HCT116 (cell line): ENCODE data around the gene POR. TPM values are rescaled to one million over a fixed set of nuclear protein-coding genes. Genes with fewer than 3 reads are reported as not detected.

Source experiments
- ATAC-seq: fragments of 200-7000 bp; cut with Tn5 transposase; 2 replicates; pipeline ENCODE4 v1.9.1; 2020; ENCODE audit warnings: mild to moderate bottlenecking, moderate library complexity
- BruUV-seq: library from RNA; stranded (reverse); fragments of 400-500 nt; replicated peaks from 2 replicates; lab custom pipeline; 2021; lab: Mats Ljungman, UMichigan
- CTCF ChIA-PET: fragments of 300-600 bp; sonication (Branson Sonifier 250); formaldehyde crosslinking; loops from one replicate; lab custom pipeline; 2021; ENCODE audit warnings: antibody characterized with exemption; lab: Charles Lee
- POLR2A ChIA-PET: fragments of 300-600, 350-600 bp; sonication (Branson Sonifier 250); formaldehyde crosslinking; loops from one replicate; lab custom pipeline; 2021; ENCODE audit warnings: antibody characterized with exemption; lab: Charles Lee
- RAD21 ChIA-PET, 2 experiments: fragments of 300-600 bp; sonication (Branson Sonifier 250); formaldehyde crosslinking; loops; one replicate each; lab custom pipeline; 2023; ENCODE audit warnings: low total read pairs in 2 of 2; ENCODE audit not compliant: uncharacterized antibody in 2 of 2, unreplicated experiment in 2 of 2, low non-redundant PET in 1 of 2; lab: Charles Lee
- DNase-seq: peaks from one replicate; pipeline ENCODE4 v3.0.0-alpha.2; 2010; ENCODE audit warnings: low read depth, low spot score
- H2AFZ ChIP-seq: fragments of 200-600 bp; shearing (Covaris generic), sonication (generic); 2 replicates; pipeline ENCODE4 v1.6.1; 2017; ENCODE audit warnings: low read depth, mixed run types, mixed read lengths, antibody characterized with exemption, low read length; ENCODE audit not compliant: poor library complexity, severe bottlenecking
- H3K27ac ChIP-seq: 2 replicates; pipeline ENCODE4 v1.5.1; 2012; ENCODE audit warnings: low read depth, low read length
- H3K27me3 ChIP-seq: fragments of 200-600 bp; sonication (generic); 2 replicates; pipeline ENCODE4 v1.6.1; 2016; ENCODE audit warnings: mixed run types, low read length, mixed read lengths; ENCODE audit not compliant: insufficient read depth
- H3K36me3 ChIP-seq, 2 experiments: fragments of 200-500 bp in 1 of 2; fragments of 200-600 bp in 1 of 2; sonication (Bioruptor generic) in 1 of 2; sonication (generic) in 1 of 2; 2 replicates each; pipeline versions ENCODE4 v1.5.1 to v1.6.1; 2014 to 2016; ENCODE audit warnings: low read length in 2 of 2, inconsistent platforms in 1 of 2, mixed read lengths in 1 of 2, mixed run types in 1 of 2; ENCODE audit not compliant: insufficient read depth in 2 of 2, control insufficient read depth in 1 of 2
- H3K4me1 ChIP-seq, 2 experiments: fragments of 200-600 bp in 1 of 2; sonication (generic) in 1 of 2; 2 replicates each; pipeline versions ENCODE4 v1.5.1 to v1.6.1; 2012 to 2017; ENCODE audit warnings: low read length in 2 of 2, inconsistent platforms in 1 of 2, mild to moderate bottlenecking in 1 of 2, mixed read lengths in 1 of 2, mixed run types in 1 of 2, moderate library complexity in 1 of 2; ENCODE audit not compliant: insufficient read depth in 2 of 2, control insufficient read depth in 1 of 2
- H3K4me2 ChIP-seq: fragments of 200-600 bp; sonication (generic); 2 replicates; pipeline ENCODE4 v1.6.1; 2017; ENCODE audit warnings: mixed run types, low read length, mixed read lengths
- H3K4me3 ChIP-seq, 2 experiments: fragments of 200-600 bp in 1 of 2; sonication (generic) in 1 of 2; replicated peaks in 1 of 2; 2 replicates each; pipeline ENCODE4 v1.5.1; 2011 to 2016; ENCODE audit warnings: low read length in 2 of 2, control low read depth in 1 of 2, low read depth in 1 of 2, mild to moderate bottlenecking in 1 of 2, mixed read lengths in 1 of 2, mixed run types in 1 of 2
- H3K79me2 ChIP-seq: fragments of 200-600 bp; sonication (generic); 2 replicates; pipeline ENCODE4 v1.6.1; 2017; ENCODE audit warnings: mild to moderate bottlenecking, mixed run types, low read length, moderate library complexity, mixed read lengths; ENCODE audit not compliant: insufficient read depth
- H3K9ac ChIP-seq: fragments of 200-600 bp; sonication (generic); 2 replicates; pipeline ENCODE4 v1.6.1; 2016; ENCODE audit warnings: low read length, mixed read lengths
- H3K9me2 ChIP-seq: fragments of 200-600 bp; sonication (generic), shearing (Covaris generic); 2 replicates; pipeline ENCODE4 v1.6.1; 2017; ENCODE audit warnings: mixed run types, mild to moderate bottlenecking, moderate library complexity; ENCODE audit not compliant: insufficient read depth
- H3K9me3 ChIP-seq, 2 experiments: fragments of 200-500 bp in 1 of 2; fragments of 200-600 bp in 1 of 2; sonication (Bioruptor generic) in 1 of 2; sonication (generic) in 1 of 2; 2 replicates each; pipeline ENCODE4 v1.6.1; 2014 to 2017; ENCODE audit warnings: low read length in 2 of 2, mixed read lengths in 2 of 2, inconsistent platforms in 1 of 2, low read depth in 1 of 2, mild to moderate bottlenecking in 1 of 2, mixed run types in 1 of 2, moderate library complexity in 1 of 2; ENCODE audit not compliant: control insufficient read depth in 1 of 2, insufficient read depth in 1 of 2
- H4K20me1 ChIP-seq: fragments of 200-600 bp; sonication (generic), shearing (Covaris generic); 2 replicates; pipeline ENCODE4 v1.6.1; 2017; ENCODE audit warnings: mixed run types, mild to moderate bottlenecking, moderate library complexity; ENCODE audit not compliant: insufficient read depth
- CBX3 ChIP-seq: IDR thresholded peaks from 2 replicates; pipeline ENCODE4 v1.6.1; 2012; ENCODE audit warnings: low read depth
- CEBPB ChIP-seq: IDR thresholded peaks from 2 replicates; pipeline ENCODE4 v1.6.1; 2012; ENCODE audit warnings: low read depth
- CTCF ChIP-seq, 3 experiments: fragments of 200-600 bp in 1 of 3; sonication (generic) in 1 of 3; IDR thresholded peaks in 2 of 3; conservative IDR thresholded peaks in 1 of 3; 2 replicates each; pipeline ENCODE4 v1.5.1; 2012 to 2017; ENCODE audit warnings: low read depth in 2 of 3, low read length in 2 of 3, antibody characterized with exemption in 1 of 3, borderline replicate concordance in 1 of 3, control low read depth in 1 of 3, mild to moderate bottlenecking in 1 of 3, mixed read lengths in 1 of 3, mixed run types in 1 of 3, moderate library complexity in 1 of 3; ENCODE audit not compliant: insufficient read depth in 1 of 3
- ELF1 ChIP-seq: IDR thresholded peaks from 2 replicates; pipeline ENCODE4 v1.6.1; 2012; ENCODE audit warnings: low read depth, borderline replicate concordance
- JUND ChIP-seq: IDR thresholded peaks from 2 replicates; pipeline ENCODE4 v1.6.1; 2012
- POLR2AphosphoS5 ChIP-seq: IDR thresholded peaks from 2 replicates; pipeline ENCODE4 v1.6.1; 2011; ENCODE audit warnings: mild to moderate bottlenecking, low read depth, low read length, moderate library complexity
- RAD21 ChIP-seq: IDR thresholded peaks from 2 replicates; pipeline ENCODE4 v1.6.1; 2012; ENCODE audit warnings: low read depth, mild to moderate bottlenecking
- SIN3A ChIP-seq: IDR thresholded peaks from 2 replicates; pipeline ENCODE4 v1.6.1; 2012; ENCODE audit warnings: low read depth
- SRF ChIP-seq: IDR thresholded peaks from 2 replicates; pipeline ENCODE4 v1.6.1; 2012; ENCODE audit warnings: low read depth
- TCF7L2 ChIP-seq: IDR thresholded peaks from 2 replicates; pipeline ENCODE4 v1.7.0; 2011; ENCODE audit warnings: borderline replicate concordance, inconsistent platforms; ENCODE audit not compliant: insufficient read depth, insufficient read length; ENCODE audit errors: extremely low read depth
- YY1 ChIP-seq: IDR thresholded peaks from 2 replicates; pipeline ENCODE4 v1.6.1; 2011; ENCODE audit warnings: low read length, low read depth, moderate library complexity, mild to moderate bottlenecking; ENCODE audit not compliant: insufficient replicate concordance; ENCODE audit errors: extremely low read depth
- ZBTB33 ChIP-seq: IDR thresholded peaks from 2 replicates; pipeline ENCODE4 v1.6.1; 2011; ENCODE audit warnings: mild to moderate bottlenecking, low read length, moderate library complexity; ENCODE audit not compliant: insufficient replicate concordance; ENCODE audit errors: extremely low read depth
- ZNF274 ChIP-seq: fragments of 200-500 bp; sonication (Bioruptor generic); IDR thresholded peaks from 2 replicates; pipeline ENCODE4 v1.6.1; 2014; ENCODE audit warnings: mild to moderate bottlenecking, low read depth, low read length, inconsistent platforms
- intact Hi-C: fragments of 100-400 bp; cut with micrococcal nuclease; formaldehyde crosslinking; loops from 2 replicates; pipeline ENCODE4 v1.10.0; 2022
- total RNA-seq: library from RNA; stranded (reverse); gene quantifications from one replicate; pipeline ENCODE4 v1.2.1, GENCODE V29; 2021; ENCODE audit not compliant: unreplicated experiment
- TF ChIP-seq, protein P1 (sequence below): IDR thresholded peaks from 2 replicates; pipeline ENCODE4 v1.6.1; 2012
- TF ChIP-seq, protein P2 (sequence below): IDR thresholded peaks from 2 replicates; pipeline ENCODE4 v1.6.1; 2012

The POR gene
- total RNA-seq, 1 experiment from 2014 or later, result 120 TPM

- intact Hi-C loops, result no loop called here
- no peak overlapping the region for H3K4me2 ChIP-seq
- H3K9me3 ChIP-seq, result no peaks in the 10 kb centered on the region
- no peak overlapping the region for H2AFZ ChIP-seq
- ChIA-PET RAD21 (no interaction called here), CTCF (no interaction called here), POLR2A (no interaction called here)
- no TSS peak for BruUV-seq
- no peaks in the 10 kb centered on the region for H4K20me1 ChIP-seq
- no peak for ATAC-seq
- peaks cover 3% of the 10 kb centered on the region for H3K79me2 ChIP-seq
- peaks cover 12 to 23% of the 10 kb centered on the region in 2 experiments for H3K4me1 ChIP-seq
- no peak overlapping the region for H3K4me3 ChIP-seq
- no peaks in the 10 kb centered on the region for H3K36me3 ChIP-seq
- no peak for DNase-seq
- no peaks in the 10 kb centered on the region for H3K27me3 ChIP-seq
- no peak overlapping the region for H3K27ac ChIP-seq
- H3K9ac ChIP-seq, result no peak overlapping the region
- no peaks in the 10 kb centered on the region for H3K9me2 ChIP-seq
- TF ChIP-seq POLR2AphosphoS5 (no peak), ZBTB33 (no peak), SIN3A (no peak), SRF (no peak)
- TF ChIP-seq, all 23 proteins: peak for 0
These were observed 33.2 kb downstream of the POR start for GRCh38 chr7:75948179-75948578.

DNA sequence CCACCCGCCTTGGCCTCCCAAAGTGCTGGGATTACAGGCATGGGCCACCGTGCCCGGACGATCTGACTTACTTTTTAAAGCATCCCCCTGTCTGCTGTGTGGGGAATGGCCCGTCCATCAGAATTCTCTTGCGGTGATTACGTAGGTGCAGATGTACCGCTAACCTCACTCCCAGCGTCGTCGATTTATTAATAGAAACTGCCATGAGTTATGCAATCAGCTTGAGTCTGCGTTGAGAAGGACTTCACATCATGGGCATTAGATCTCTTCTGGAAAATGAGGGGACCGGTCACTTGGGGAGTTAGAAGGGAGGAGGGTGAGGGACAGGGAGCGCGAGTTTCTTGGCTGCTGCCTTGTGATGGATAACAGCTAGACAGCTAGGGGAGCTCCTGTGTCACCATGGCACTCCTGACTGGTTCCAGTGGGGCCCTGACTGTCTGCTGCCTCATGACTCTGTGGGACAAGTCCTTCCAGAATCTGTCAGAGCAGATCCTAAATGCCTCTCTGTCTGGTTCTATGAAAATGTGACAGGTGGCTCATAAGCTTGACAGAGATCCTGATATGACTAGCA, 35.2 kb downstream of the POR start:
- no peak overlapping the region for H3K4me2 ChIP-seq
- no TSS peak for BruUV-seq
- H3K27ac ChIP-seq, result no peak overlapping the region
- ATAC-seq (no peak), DNase-seq (no peak)
- intact Hi-C loops, result no loop called here
- no peaks in the 10 kb centered on the region for H3K9me2 ChIP-seq
- POLR2A ChIA-PET, result interaction anchor here (0.7 kb wide), 1 partner anchor 91 kb away, joined by 3 read pairs; no protein-coding TSS in a partner anchor
- no peak overlapping the region for H3K9ac ChIP-seq
- no peaks in the 10 kb centered on the region for H3K9me3 ChIP-seq
- RAD21 ChIA-PET, result interaction anchor here in 1 of 2 experiments (0.6 kb wide), 1 partner anchor 33 kb away, joined by 4 read pairs; no protein-coding TSS in a partner anchor
- no peak overlapping the region for H3K4me3 ChIP-seq
- H3K79me2 ChIP-seq, result peaks cover 3% of the 10 kb centered on the region; the same call in 1 of the 2 replicates
- peaks cover 0 to 5% of the 10 kb centered on the region in 2 experiments; a peak in 1 of 4 replicates for H3K4me1 ChIP-seq
- no peak overlapping the region for H2AFZ ChIP-seq
- H4K20me1 ChIP-seq, result no peaks in the 10 kb centered on the region
- CTCF ChIA-PET, result no interaction called here
- H3K27me3 ChIP-seq, result no peaks in the 10 kb centered on the region
- peaks cover under 1 to 7% of the 10 kb centered on the region in 2 experiments; a peak in 3 of 4 replicates for H3K36me3 ChIP-seq
- TF ChIP-seq, protein P1, sequence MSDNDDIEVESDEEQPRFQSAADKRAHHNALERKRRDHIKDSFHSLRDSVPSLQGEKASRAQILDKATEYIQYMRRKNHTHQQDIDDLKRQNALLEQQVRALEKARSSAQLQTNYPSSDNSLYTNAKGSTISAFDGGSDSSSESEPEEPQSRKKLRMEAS, result no peak
- no peak for TF ChIP-seq SIN3A
- no peak for TF ChIP-seq ELF1
- TF ChIP-seq TCF7L2, result no peak
- no peak for TF ChIP-seq CEBPB
- no peak for TF ChIP-seq RAD21
- TF ChIP-seq JUND, result no peak
- TF ChIP-seq POLR2AphosphoS5, result no peak
- TF ChIP-seq CTCF (IDR thresholded peaks at IDR 0.05 in 2 of 3, conservative IDR thresholded peaks at IDR 0.05 in 1 of 3; ENCODE audit: borderline replicate concordance in 1 of 3, insufficient read depth in 1 of 3, low read depth in 2 of 3, low read length in 2 of 3), result no peak
- no peak for TF ChIP-seq YY1
- TF ChIP-seq, protein P2, sequence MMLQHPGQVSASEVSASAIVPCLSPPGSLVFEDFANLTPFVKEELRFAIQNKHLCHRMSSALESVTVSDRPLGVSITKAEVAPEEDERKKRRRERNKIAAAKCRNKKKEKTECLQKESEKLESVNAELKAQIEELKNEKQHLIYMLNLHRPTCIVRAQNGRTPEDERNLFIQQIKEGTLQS, result no peak
- TF ChIP-seq CBX3, result no peak
- TF ChIP-seq ZNF274, result no peak
- no peak for TF ChIP-seq SRF
